ENCODE data around the gene CPNE4.

CPNE4 gene

GRCh38 chr3:131622726-131623125 lies 412.1 kb downstream of the CPNE4 start:
- Histone ChIP-seq H3K4me1 (ENCODE audit: control insufficient read depth, insufficient read depth, low read length) (no peaks in the 10 kb centered on the region), H3K27me3 (ENCODE audit: control insufficient read depth, insufficient read depth, low read length) (no peaks in the 10 kb centered on the region), H3K9me3 (replicated peaks; ENCODE audit: low read length) (no peaks in the 10 kb centered on the region), H3K4me2 (ENCODE audit: low read length) (no peak overlapping the region), H3K4me3 (ENCODE audit: low read length) (no peak overlapping the region), H3K9ac (ENCODE audit: low read depth, low read length) (no peak overlapping the region), H3K36me3 (ENCODE audit: insufficient read depth, low read length) (no peaks in the 10 kb centered on the region)

GRCh38 chr3:131620977-131621376 lies 413.8 kb downstream of the CPNE4 start:
- no peaks in the 10 kb centered on the region for H3K36me3 ChIP-seq (ENCODE audit: insufficient read depth, low read length)
- H3K4me2 ChIP-seq (ENCODE audit: low read length): no peak overlapping the region
- no peaks in the 10 kb centered on the region for H3K27me3 ChIP-seq (ENCODE audit: control insufficient read depth, insufficient read depth, low read length)
- no peak overlapping the region for H3K9ac ChIP-seq (ENCODE audit: low read depth, low read length)
- H3K9me3 ChIP-seq (replicated peaks; ENCODE audit: low read length): no peaks in the 10 kb centered on the region
- no peaks in the 10 kb centered on the region for H3K4me1 ChIP-seq (ENCODE audit: control insufficient read depth, insufficient read depth, low read length)
- H3K4me3 ChIP-seq (ENCODE audit: low read length): no peak overlapping the region

- Histone ChIP-seq H3K9ac (ENCODE audit: low read depth, low read length) (no peak overlapping the region), H3K4me1 (ENCODE audit: control insufficient read depth, insufficient read depth, low read length) (no peaks in the 10 kb centered on the region), H3K9me3 (replicated peaks; ENCODE audit: low read length) (no peaks in the 10 kb centered on the region), H3K4me2 (ENCODE audit: low read length) (no peak overlapping the region), H3K27me3 (ENCODE audit: control insufficient read depth, insufficient read depth, low read length) (no peaks in the 10 kb centered on the region), H3K36me3 (ENCODE audit: insufficient read depth, low read length) (no peaks in the 10 kb centered on the region), H3K4me3 (ENCODE audit: low read length) (no peak overlapping the region)
These were observed 415.0 kb downstream of the CPNE4 start for GRCh38 chr3:131619821-131620220.

GRCh38 chr3:131616719-131617118 lies 418.1 kb downstream of the CPNE4 start:
- no peaks in the 10 kb centered on the region for H3K4me1 ChIP-seq (ENCODE audit: control insufficient read depth, insufficient read depth, low read length)
- no peak overlapping the region for H3K4me2 ChIP-seq (ENCODE audit: low read length)
- no peak overlapping the region for H3K9ac ChIP-seq (ENCODE audit: low read depth, low read length)
- no peak overlapping the region for H3K4me3 ChIP-seq (ENCODE audit: low read length)
- no peaks in the 10 kb centered on the region for H3K27me3 ChIP-seq (ENCODE audit: control insufficient read depth, insufficient read depth, low read length)
- no peaks in the 10 kb centered on the region for H3K36me3 ChIP-seq (ENCODE audit: insufficient read depth, low read length)
- no peaks in the 10 kb centered on the region for H3K9me3 ChIP-seq (replicated peaks; ENCODE audit: low read length)

- Histone ChIP-seq H3K4me3 (ENCODE audit: low read length) (no peak overlapping the region), H3K36me3 (ENCODE audit: insufficient read depth, low read length) (no peaks in the 10 kb centered on the region), H3K9me3 (replicated peaks; ENCODE audit: low read length) (no peaks in the 10 kb centered on the region), H3K4me2 (ENCODE audit: low read length) (no peak overlapping the region), H3K9ac (ENCODE audit: low read depth, low read length) (no peak overlapping the region), H3K4me1 (ENCODE audit: control insufficient read depth, insufficient read depth, low read length) (no peaks in the 10 kb centered on the region), H3K27me3 (ENCODE audit: control insufficient read depth, insufficient read depth, low read length) (no peaks in the 10 kb centered on the region)
These were observed 422.1 kb downstream of the CPNE4 start for GRCh38 chr3:131612745-131613144.

- Histone ChIP-seq H3K9ac (ENCODE audit: low read depth, low read length) (no peak overlapping the region), H3K4me3 (ENCODE audit: low read length) (no peak overlapping the region), H3K27me3 (ENCODE audit: control insufficient read depth, insufficient read depth, low read length) (no peaks in the 10 kb centered on the region), H3K4me2 (ENCODE audit: low read length) (no peak overlapping the region), H3K4me1 (ENCODE audit: control insufficient read depth, insufficient read depth, low read length) (no peaks in the 10 kb centered on the region), H3K9me3 (replicated peaks; ENCODE audit: low read length) (no peaks in the 10 kb centered on the region), H3K36me3 (ENCODE audit: insufficient read depth, low read length) (no peaks in the 10 kb centered on the region)
These were observed 424.6 kb downstream of the CPNE4 start for GRCh38 chr3:131610174-131610573.

GRCh38 chr3:131608741-131609140 lies 426.1 kb downstream of the CPNE4 start:
- Histone ChIP-seq H3K9ac (ENCODE audit: low read depth, low read length) (no peak overlapping the region), H3K9me3 (replicated peaks; ENCODE audit: low read length) (no peaks in the 10 kb centered on the region), H3K36me3 (ENCODE audit: insufficient read depth, low read length) (no peaks in the 10 kb centered on the region), H3K27me3 (ENCODE audit: control insufficient read depth, insufficient read depth, low read length) (no peaks in the 10 kb centered on the region), H3K4me1 (ENCODE audit: control insufficient read depth, insufficient read depth, low read length) (no peaks in the 10 kb centered on the region), H3K4me3 (ENCODE audit: low read length) (no peak overlapping the region), H3K4me2 (ENCODE audit: low read length) (no peak overlapping the region)

- Histone ChIP-seq H3K36me3 (ENCODE audit: insufficient read depth, low read length) (no peaks in the 10 kb centered on the region), H3K9ac (ENCODE audit: low read depth, low read length) (no peak overlapping the region)
These were observed 426.5 kb downstream of the CPNE4 start for GRCh38 chr3:131608296-131608695.

GRCh38 chr3:131605916-131606315 lies 428.9 kb downstream of the CPNE4 start:
- no peak overlapping the region for H3K4me3 ChIP-seq (ENCODE audit: low read length)
- no peak overlapping the region for H3K9ac ChIP-seq (ENCODE audit: low read depth, low read length)
- no peaks in the 10 kb centered on the region for H3K27me3 ChIP-seq (ENCODE audit: control insufficient read depth, insufficient read depth, low read length)
- H3K4me2 ChIP-seq (ENCODE audit: low read length): no peak overlapping the region
- no peaks in the 10 kb centered on the region for H3K9me3 ChIP-seq (replicated peaks; ENCODE audit: low read length)
- no peaks in the 10 kb centered on the region for H3K36me3 ChIP-seq (ENCODE audit: insufficient read depth, low read length)
- H3K4me1 ChIP-seq (ENCODE audit: control insufficient read depth, insufficient read depth, low read length): no peaks in the 10 kb centered on the region

More at GRCh38 chr3:131608296-131608695, 426.5 kb downstream of the CPNE4 start:
- no peaks in the 10 kb centered on the region for H3K9me3 ChIP-seq (replicated peaks; ENCODE audit: low read length)
- no peaks in the 10 kb centered on the region for H3K4me1 ChIP-seq (ENCODE audit: control insufficient read depth, insufficient read depth, low read length)
- no peak overlapping the region for H3K4me3 ChIP-seq (ENCODE audit: low read length)
- H3K4me2 ChIP-seq (ENCODE audit: low read length): no peak overlapping the region
- no peaks in the 10 kb centered on the region for H3K27me3 ChIP-seq (ENCODE audit: control insufficient read depth, insufficient read depth, low read length)

- H3K27me3 ChIP-seq (ENCODE audit: control insufficient read depth, insufficient read depth, low read length): no peaks in the 10 kb centered on the region
- no peak overlapping the region for H3K4me2 ChIP-seq (ENCODE audit: low read length)
- no peaks in the 10 kb centered on the region for H3K9me3 ChIP-seq (replicated peaks; ENCODE audit: low read length)
- no peaks in the 10 kb centered on the region for H3K4me1 ChIP-seq (ENCODE audit: control insufficient read depth, insufficient read depth, low read length)
- H3K9ac ChIP-seq (ENCODE audit: low read depth, low read length): no peak overlapping the region
- no peaks in the 10 kb centered on the region for H3K36me3 ChIP-seq (ENCODE audit: insufficient read depth, low read length)
- no peak overlapping the region for H3K4me3 ChIP-seq (ENCODE audit: low read length)
These were observed 432.6 kb downstream of the CPNE4 start for GRCh38 chr3:131602011-131602779.

- Histone ChIP-seq H3K9ac (ENCODE audit: low read depth, low read length) (no peak overlapping the region), H3K4me2 (ENCODE audit: low read length) (no peak overlapping the region), H3K36me3 (ENCODE audit: insufficient read depth, low read length) (no peaks in the 10 kb centered on the region), H3K9me3 (replicated peaks; ENCODE audit: low read length) (no peaks in the 10 kb centered on the region), H3K4me3 (ENCODE audit: low read length) (no peak overlapping the region), H3K4me1 (ENCODE audit: control insufficient read depth, insufficient read depth, low read length) (no peaks in the 10 kb centered on the region), H3K27me3 (ENCODE audit: control insufficient read depth, insufficient read depth, low read length) (no peaks in the 10 kb centered on the region)
These were observed 437.0 kb downstream of the CPNE4 start for GRCh38 chr3:131597816-131598215.

GRCh38 chr3:131596884-131597283 lies 437.9 kb downstream of the CPNE4 start:
- Histone ChIP-seq H3K4me1 (ENCODE audit: control insufficient read depth, insufficient read depth, low read length) (no peaks in the 10 kb centered on the region), H3K4me2 (ENCODE audit: low read length) (no peak overlapping the region), H3K9me3 (replicated peaks; ENCODE audit: low read length) (no peaks in the 10 kb centered on the region), H3K4me3 (ENCODE audit: low read length) (no peak overlapping the region), H3K36me3 (ENCODE audit: insufficient read depth, low read length) (no peaks in the 10 kb centered on the region), H3K9ac (ENCODE audit: low read depth, low read length) (no peak overlapping the region), H3K27me3 (ENCODE audit: control insufficient read depth, insufficient read depth, low read length) (no peaks in the 10 kb centered on the region)

All from skeletal muscle satellite cell (primary cell).